NCI-H526 treated with DMSO at 0.1 percent for 48 hours (cell line): ENCODE measurements around the gene FMN1.

ENCODE experiments used
- DNase-seq: peaks from one replicate; lab custom pipeline; 2025; lab: John Stamatoyannopoulos, UW

FMN1 gene

DNA sequence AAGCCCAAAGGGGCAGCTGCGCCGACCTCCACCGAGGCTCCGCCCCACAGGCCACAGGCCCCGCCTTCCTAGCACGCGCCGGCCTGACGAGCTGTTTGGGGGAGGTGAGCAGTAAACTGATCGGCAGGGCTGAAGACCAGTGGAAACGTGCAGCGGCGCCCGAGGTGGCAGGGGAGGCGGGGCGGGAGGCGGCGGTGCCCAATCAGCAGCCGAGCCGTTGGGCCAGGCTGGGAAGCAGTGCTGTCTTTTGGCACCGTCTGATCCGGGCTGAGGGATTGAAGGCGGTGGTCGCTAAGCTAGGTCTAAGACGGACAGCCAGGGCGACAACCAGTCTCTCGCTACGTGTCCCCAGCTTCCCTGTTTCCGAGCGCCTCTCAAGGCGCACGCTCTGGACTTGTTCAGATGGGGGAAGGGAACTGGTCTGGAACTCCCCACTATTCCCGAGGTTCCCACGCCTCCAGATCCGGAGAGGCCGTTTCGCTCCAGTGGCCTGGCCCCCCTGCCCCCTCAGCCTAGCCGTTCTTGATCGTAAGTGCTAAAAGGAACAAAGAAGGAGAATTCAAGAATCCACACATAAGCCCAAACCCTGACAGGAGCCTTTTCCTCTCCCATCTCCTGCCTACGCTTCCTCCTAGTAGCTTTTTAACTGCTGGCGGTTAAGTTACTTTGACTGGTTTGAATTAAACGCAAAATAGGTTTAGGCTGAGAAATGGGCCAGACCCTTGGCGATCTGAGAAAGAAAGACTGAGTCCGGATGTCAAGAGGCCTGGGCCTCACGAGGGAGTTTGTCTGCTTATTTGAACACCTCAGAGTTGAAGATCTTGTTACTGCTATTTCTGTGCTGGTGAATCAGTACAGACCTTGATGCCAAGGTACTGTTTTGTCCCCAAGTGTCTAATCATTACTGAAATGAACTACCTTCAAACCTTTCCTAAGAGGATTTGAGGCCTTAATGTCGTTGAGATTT lies at the start of gene FMN1:
Gene FMN1 (minus strand): TSS at position 11 of the 967 bp plus-strand sequence. CDS start 39,800 bp downstream, outside the sequence.
- peak; percentile 85 for DNase-seq

GRCh38 chr15:33243869-33244268 lies 49.4 kb upstream of the FMN1 start:
- no peak for DNase-seq

DNA sequence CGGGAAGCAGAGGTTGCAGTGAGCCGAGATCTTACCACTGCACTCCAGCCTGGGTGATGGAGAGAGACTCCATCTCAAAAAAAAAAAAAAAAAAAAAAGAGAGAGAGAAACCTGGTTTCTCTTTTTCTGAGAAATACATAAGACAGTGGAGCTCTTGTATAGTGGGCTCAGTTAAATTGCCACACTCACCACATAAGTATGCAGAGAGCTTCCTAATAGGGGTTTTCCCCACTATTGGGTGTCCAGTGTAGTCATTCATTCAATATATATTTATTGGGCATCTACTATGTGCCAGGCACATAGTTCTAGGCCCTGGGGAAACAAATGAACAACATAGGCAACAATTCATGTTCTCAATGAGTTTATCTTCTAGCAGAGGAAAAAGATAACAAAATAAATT lies 48.9 kb upstream of the FMN1 start:
- DNase-seq = no peak

DNA sequence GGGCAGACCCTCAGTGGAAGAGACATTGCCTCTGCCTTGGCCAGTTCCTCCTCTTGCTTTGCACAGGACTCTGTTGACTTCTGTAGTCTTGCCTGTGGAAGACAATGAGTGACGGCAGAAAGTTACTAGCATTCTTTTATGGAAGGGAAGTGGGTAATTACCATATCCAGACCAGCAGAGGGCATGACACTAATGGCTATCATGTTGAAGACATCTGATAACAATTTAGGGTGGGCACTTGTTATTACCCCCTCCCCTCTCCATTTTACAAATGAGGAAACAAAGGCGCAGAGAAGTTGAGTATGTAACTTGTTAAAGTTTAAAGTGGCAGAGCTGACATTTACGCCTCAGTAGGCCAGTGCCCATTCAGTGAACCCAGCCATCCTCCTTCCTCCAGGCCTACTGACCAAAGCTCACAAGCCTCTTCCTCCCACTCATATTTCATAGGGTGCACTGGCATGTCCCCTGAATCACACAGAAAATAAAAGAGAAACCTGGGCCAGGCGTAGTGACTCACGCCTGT lies 48.2 kb upstream of the FMN1 start:
- DNase-seq = no peak

DNA sequence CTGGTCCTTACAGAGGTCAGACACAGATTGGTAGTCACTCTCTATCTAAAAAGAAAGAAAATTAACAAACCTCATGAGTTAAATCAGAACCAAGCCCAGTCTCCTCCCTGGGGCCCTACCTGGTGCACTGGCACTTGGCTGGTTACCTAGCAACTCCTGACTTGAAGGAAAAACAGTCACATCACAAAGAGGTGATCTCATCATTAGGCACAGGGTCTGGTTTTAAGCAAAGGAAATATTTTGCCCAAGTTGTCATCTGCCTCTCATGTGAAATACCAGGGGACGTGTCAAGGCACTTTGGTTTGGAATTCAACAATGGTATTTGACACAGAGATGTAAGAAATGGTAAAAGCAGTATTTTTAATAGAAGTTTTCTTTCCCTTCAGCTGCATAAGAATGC lies 47.7 kb upstream of the FMN1 start:
- no peak for DNase-seq

- DNase-seq = no peak
Measured at GRCh38 chr15:33236841-33237509, 42.5 kb upstream of the FMN1 start.

DNA sequence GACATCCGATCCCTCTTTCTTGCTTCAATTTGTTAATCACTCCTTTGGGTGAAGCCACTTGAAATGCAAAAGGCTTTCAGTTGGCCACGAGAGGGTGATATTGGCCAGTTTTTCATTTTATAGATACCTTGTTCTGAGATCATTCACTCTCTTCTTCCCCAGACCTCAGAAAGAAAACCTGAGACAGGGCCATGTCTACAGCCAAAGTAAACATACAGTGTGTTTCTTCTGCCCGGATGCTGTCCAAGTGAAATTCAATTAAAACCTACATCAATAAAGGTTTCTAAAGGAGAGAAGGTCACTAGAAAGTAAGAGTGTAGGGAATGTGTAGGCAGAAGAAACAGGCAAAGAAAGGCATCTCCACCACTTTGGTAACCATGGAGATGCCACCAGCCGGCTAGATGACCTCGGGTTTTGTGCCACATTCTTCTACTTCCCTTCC lies 39.5 kb upstream of the FMN1 start:
- DNase-seq = no peak

DNA sequence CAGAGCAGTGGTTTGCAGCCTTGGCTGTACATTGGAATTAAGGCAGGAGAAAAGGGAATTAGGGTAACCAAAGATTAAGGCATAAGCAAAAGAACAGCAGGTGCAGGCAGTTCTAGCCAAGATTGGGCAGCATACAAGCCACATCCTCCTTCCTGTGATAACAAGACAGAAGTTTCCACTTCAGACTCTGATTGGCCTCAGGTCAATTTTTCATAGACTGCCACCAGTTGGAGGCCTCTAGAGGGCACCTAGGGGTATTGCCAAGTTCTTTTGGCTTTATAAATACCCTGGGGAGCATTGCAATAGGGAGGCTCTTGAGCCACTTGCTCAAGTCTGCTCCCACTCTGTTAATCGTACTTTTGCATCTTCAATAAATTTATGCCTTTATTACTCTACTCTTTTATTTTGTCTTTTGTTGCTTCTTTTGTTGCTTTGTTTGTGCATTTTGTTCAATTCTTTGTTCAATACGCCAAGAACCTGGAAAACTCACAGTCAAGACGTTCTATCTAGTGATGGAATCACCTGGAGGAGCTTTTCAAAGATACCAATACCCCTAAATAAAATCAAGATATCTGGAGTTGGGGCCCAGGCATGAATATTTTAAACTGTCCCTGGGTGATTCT lies 32.2 kb upstream of the FMN1 start:
- DNase-seq = no peak

- no peak for DNase-seq
Measured at GRCh38 chr15:33218071-33218491, 23.6 kb upstream of the FMN1 start.

DNA sequence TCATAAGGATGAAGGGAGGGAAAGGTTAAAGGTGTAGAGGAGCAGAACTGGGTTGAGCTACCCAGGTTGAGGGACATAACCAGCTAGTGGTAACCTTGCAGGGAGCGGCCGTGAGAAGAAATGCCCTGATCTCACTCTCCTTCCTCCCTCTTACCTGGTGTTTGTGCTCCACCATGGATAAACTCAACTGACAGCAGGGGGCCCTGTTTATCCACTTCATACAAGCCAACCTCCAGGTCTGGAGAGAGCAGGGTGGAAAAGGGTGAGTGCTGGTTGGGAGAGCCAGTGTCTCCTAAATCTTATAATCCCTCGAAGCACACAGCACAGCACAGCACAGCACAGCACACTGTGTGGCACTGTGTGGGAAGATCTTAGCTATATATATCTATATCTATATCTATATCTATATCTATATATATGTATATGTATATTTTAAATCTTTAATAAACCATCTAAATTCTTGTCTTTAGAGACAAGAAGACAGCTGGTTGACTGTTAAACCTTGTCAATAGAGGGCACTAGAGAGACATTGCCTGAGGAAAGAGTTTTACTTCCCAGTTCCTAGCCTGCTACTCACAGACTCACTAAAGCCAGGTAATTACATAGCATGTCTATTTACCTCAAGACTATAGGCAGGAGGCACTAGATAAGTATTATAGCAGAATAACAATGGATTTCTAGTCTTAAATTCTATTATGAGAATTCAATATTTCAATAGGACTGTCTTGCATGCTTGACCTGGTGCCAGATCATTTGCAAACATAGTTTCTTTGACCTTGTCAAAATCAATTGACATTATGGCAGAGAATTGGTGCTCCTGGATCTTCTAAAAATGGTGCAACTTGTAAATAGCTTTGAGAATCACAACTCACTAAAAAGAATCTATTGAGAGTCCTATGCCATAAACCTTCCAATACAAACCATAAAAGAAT lies 21.7 kb upstream of the FMN1 start:
- no peak for DNase-seq

DNA sequence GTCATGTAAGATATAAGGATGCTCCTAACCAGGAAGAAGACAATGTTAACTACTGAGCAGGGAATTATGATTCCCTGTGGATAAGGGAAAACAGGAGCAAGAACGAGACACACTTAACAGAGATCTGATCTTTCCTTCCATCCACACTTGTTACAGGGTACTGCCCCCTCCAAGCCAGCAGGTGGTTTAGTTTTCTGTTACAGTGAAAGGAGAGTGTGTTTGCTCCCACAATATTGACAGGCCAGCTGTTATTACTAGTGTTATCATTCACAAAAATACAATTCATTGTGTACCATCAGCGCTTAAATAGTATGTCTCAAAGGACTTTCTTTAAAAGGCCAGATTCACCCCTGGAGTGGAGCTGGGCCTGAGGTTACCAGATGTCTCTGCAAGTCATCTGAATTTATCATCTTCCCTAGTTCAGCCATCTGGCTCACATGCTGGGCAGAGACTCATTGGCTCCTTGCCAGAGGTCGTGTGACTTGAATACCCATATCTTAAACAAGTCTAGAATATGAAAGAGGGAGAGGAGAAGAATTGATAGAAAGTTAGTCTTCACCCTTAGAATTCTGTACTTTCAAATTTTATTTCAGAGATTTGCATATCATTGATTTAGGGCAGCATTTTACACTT lies 16.8 kb upstream of the FMN1 start:
- no peak for DNase-seq

DNA sequence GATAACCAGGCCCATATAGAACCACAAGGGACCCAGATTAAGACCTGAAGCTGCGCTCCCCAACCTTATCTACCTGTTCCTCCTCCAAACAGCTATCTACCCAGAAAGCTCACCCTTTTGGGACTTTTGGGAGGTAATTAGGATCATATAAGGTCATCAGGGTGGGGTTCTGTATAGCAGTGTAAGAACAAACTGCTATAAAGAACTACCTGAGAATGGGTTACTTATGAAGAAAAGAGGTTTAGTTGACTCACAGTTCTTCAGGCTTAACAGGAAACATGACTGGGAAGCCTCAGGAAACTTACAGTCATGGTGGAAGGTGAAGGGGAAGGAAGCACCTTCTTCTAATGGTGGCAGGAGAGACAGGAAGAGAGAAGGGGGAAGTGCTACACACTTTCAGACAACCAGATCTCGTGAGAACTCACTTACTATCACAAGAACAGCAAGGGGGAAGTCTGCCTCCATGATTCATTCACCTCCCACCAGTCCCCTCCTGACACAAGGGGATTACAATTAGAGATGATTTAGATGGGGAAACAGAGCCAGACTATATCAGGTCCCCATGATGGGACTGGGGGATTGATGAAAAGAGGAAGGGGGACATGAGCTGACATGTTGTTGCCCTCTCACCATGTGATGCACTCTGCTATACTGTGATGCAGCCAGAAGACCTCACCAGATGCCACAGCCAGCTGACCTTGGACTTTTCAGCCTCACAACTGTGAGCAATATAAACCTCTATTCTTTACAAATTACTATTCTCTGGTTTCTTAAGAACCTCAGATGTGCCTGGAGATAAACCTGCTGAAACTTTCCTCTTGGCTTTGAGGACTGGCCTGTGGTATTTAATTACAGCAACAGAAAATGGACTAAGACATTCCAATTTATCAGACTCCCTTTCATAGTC lies 15.3 kb upstream of the FMN1 start:
- DNase-seq = no peak

- DNase-seq = no peak
Measured at GRCh38 chr15:33207646-33208045, 13.1 kb upstream of the FMN1 start.

GRCh38 chr15:33206366-33206765 lies 11.9 kb upstream of the FMN1 start:
- no peak for DNase-seq

- DNase-seq = peak; percentile 59
Measured at GRCh38 chr15:33204926-33205325, 10.4 kb upstream of the FMN1 start.

GRCh38 chr15:33204087-33204486 lies 9.6 kb upstream of the FMN1 start:
- no peak for DNase-seq

GRCh38 chr15:33201491-33202231 lies 7.1 kb upstream of the FMN1 start:
- DNase-seq = peak; percentile 60

- DNase-seq = no peak
Measured at GRCh38 chr15:33200903-33201302, 6.4 kb upstream of the FMN1 start.

DNA sequence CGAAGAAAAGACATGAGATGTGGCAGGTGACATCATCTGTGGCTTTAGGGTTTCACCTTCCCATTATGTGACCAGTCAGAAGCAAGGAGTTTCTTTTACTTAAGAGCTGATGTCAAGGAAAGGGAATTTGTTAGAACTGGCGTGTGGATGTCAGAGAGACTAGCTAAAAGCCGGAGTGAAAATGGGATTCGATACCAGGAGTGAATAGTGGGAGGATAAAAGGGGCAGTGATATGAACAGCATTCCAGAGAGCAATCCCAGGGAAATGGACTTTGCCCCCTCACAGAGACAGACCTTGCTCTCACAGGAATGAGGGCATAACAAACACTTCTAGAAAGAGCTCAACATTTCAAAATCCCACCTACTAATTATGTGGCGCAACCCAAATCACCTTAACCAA lies 5.9 kb upstream of the FMN1 start:
- DNase-seq = no peak
